GM21786 (cell line): ENCODE data around the gene C1QTNF5.

Experiments used
- ATAC-seq: cut with Tn5 transposase; IDR thresholded peaks from one replicate; pipeline ENCODE4 v1.9.1; 2021; ENCODE audit not compliant: unreplicated experiment

C1QTNF5 gene

GRCh38 chr11:119297938-119298337, 42.7 kb downstream of the C1QTNF5 start:
- no peak for ATAC-seq

- no peak for ATAC-seq
Measured at GRCh38 chr11:119295178-119295577, 45.5 kb downstream of the C1QTNF5 start.

- ATAC-seq = no peak
Measured at GRCh38 chr11:119293461-119293860, 47.2 kb downstream of the C1QTNF5 start.

GRCh38 chr11:119290894-119291497, 49.7 kb downstream of the C1QTNF5 start:
- no peak for ATAC-seq
